ENCODE data around the gene MYNN.

MYNN gene

GRCh38 chr3:169804681-169805080, 31.5 kb downstream of the MYNN start:
- no peak overlapping the region for H3K4me3 ChIP-seq (ENCODE audit: low read depth, low read length)
- no peak for TF ChIP-seq CTCF (IDR thresholded peaks at IDR 0.05; ENCODE audit: borderline replicate concordance, insufficient read depth, low read depth, low read length)

GRCh38 chr3:169809230-169809795, 36.1 kb downstream of the MYNN start:
- no peak for TF ChIP-seq CTCF (IDR thresholded peaks at IDR 0.05; ENCODE audit: borderline replicate concordance, insufficient read depth, low read depth, low read length)
- H3K4me3 ChIP-seq (ENCODE audit: low read depth, low read length) = no peak overlapping the region

GRCh38 chr3:169811631-169812331, 38.6 kb downstream of the MYNN start:
- peak overlapping the region; percentile 87 for H3K4me3 ChIP-seq (ENCODE audit: low read depth, low read length)
- no peak for TF ChIP-seq CTCF (IDR thresholded peaks at IDR 0.05; ENCODE audit: borderline replicate concordance, insufficient read depth, low read depth, low read length)

GRCh38 chr3:169812332-169813235, 39.4 kb downstream of the MYNN start, which contains the start of the genes LRRC34 and LRRIQ4:
TSS of gene LRRC34 (minus strand) at chr3:169812904. CDS start at chr3:169812548, 356 bp downstream.
TSS of gene LRRIQ4 (plus strand) at chr3:169812870. CDS start at chr3:169821922, 9,052 bp downstream.
- TF ChIP-seq CTCF (IDR thresholded peaks at IDR 0.05; ENCODE audit: borderline replicate concordance, insufficient read depth, low read depth, low read length) = no peak
- peak within 1 kb of the TSS; percentile 87 for H3K4me3 ChIP-seq (ENCODE audit: low read depth, low read length)

GRCh38 chr3:169813278-169813677, 40.1 kb downstream of the MYNN start:
- no peak for TF ChIP-seq CTCF (IDR thresholded peaks at IDR 0.05; ENCODE audit: borderline replicate concordance, insufficient read depth, low read depth, low read length)
- H3K4me3 ChIP-seq (ENCODE audit: low read depth, low read length) = peak overlapping the region; percentile 87

- peak overlapping the region; percentile 87 for H3K4me3 ChIP-seq (ENCODE audit: low read depth, low read length)
- peak; percentile 81 for TF ChIP-seq CTCF (IDR thresholded peaks at IDR 0.05; ENCODE audit: borderline replicate concordance, insufficient read depth, low read depth, low read length)
Observed at GRCh38 chr3:169813757-169814517, 40.7 kb downstream of the MYNN start.

Measured in GM12875 (cell line).